Activated CD8-positive, alpha-beta memory T cell treated with anti-CD3 and anti-CD28 coated beads, Interleukin-2, amount 50 U/mL, for 1 hour (primary cell): ENCODE measurements around the gene CDKN2AIP.

Source experiments
- DNase-seq: peaks from one replicate; pipeline ENCODE4 v3.0.0-alpha.2; 2020; ENCODE audit errors: extremely low read depth

Gene CDKN2AIP

GRCh38 chr4:183444214-183445096 is at the start of gene CDKN2AIP:
Gene CDKN2AIP, plus strand, starts transcription at chr4:183444636. Its CDS starts 162 bp downstream, at chr4:183444798.
- peak; percentile 84 for DNase-seq

DNA sequence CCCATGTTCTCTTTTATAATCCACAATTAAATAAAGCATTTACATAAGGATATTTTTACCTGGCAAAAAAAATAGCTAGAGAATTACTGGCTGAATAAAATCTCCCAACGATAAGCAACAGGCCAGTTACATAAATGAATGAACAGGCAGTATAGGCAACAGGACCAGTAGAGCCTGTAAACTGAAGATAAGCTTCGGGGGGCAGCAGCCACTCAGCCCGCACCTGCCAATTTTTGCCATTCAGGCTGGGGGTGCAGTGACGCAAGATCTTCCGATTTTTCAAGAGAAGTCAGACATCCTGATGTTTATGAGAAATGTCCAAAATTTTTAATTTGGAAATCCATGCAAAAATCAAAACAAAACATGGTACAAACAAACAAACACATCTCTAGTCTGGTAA is 49.0 kb upstream of the CDKN2AIP start:
- no peak for DNase-seq

- no peak for DNase-seq
Observed at GRCh38 chr4:183396227-183396637, 48.2 kb upstream of the CDKN2AIP start.

GRCh38 chr4:183397741-183398297 is 46.6 kb upstream of the CDKN2AIP start:
- DNase-seq: no peak

GRCh38 chr4:183398298-183399125 is 45.9 kb upstream of the CDKN2AIP start:
- no peak for DNase-seq

DNA sequence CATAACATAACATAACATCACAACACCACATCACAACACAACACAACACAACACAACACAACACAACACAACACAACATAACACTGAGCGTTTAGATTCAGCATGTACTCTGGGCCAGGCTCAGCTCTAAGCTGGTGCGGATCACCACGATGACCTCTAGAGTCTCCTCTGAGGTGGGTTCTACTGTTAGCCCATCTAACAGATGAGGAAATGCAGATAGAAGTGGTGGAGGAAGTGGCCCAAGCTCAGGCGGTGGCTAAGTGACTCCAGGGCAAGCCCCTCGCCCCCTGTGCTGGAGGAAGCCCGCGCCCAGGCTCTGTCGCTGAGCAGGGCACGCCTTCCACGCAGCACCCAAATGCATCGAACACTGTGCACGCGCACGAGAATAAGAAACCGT is 45.3 kb upstream of the CDKN2AIP start:
- no peak for DNase-seq

GRCh38 chr4:183399616-183400015 is 44.8 kb upstream of the CDKN2AIP start:
- DNase-seq: no peak

GRCh38 chr4:183400035-183400434 is 44.4 kb upstream of the CDKN2AIP start:
- DNase-seq: no peak

DNA sequence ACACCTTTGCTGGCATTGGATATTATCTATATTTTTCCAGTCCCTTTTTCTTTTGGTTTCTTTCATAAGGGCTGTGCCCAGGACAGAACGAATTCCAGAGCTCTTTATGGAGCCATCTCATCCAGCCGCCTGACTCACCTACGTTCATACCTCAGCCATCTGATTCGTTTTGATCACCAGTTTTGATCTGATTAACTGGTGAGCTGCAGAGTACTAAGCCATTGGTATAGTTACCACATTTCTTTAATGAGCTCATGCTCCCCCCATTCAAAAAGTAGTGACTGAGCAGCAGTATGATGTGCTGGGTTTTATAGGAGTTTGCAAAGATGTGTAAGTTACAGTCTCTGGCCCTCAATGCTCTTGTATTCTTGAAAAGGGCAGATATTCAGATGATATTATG is 43.0 kb upstream of the CDKN2AIP start:
- no peak for DNase-seq

DNA sequence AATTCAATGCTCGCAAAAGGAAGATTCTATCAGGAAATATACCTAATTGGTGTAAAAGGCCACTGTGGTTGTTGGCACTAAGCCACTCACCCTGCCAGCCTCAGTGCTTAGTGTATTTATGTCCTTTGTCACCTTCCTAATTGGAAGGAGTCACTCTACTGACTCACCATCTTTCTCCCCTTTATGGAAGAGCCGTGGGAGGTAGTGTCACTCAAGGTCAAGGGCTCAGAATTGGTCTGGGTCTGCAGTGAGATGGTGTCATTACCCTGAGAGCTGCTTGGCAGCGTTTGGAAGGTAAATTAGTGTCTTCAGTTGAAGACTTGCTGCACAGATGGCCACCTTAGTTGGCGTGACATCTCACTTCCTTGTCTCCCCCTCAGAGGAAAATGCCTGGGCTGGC is 41.7 kb upstream of the CDKN2AIP start:
- DNase-seq: no peak

GRCh38 chr4:183403486-183403885 is 41.0 kb upstream of the CDKN2AIP start:
- DNase-seq: no peak

- no peak for DNase-seq
Observed at GRCh38 chr4:183403961-183404360, 40.5 kb upstream of the CDKN2AIP start.

GRCh38 chr4:183405303-183405702 is 39.1 kb upstream of the CDKN2AIP start:
- no peak for DNase-seq

DNA sequence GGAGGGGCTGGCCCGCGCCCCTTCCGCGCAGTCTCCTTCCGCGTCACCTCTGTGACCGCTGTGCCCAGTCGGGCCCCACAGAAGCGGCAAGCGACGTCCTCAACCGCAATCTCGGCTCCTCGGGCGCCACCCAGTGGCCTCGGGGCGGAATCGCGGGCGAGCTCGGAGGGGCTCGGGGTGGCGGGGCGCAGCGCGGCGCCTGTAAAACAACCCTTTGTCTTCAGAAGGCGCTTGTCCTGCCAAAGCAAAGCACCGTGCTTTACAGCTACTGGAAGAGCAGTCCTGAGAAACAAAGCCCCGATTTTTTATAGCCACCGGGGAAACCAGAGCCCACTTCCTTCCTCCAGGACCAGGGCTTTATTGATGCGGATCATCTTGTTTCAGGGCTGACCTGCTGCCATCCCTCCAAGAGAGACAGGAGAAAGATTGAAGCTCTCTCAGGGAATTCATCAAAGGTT is 37.3 kb upstream of the CDKN2AIP start:
- DNase-seq: peak; percentile 60

DNA sequence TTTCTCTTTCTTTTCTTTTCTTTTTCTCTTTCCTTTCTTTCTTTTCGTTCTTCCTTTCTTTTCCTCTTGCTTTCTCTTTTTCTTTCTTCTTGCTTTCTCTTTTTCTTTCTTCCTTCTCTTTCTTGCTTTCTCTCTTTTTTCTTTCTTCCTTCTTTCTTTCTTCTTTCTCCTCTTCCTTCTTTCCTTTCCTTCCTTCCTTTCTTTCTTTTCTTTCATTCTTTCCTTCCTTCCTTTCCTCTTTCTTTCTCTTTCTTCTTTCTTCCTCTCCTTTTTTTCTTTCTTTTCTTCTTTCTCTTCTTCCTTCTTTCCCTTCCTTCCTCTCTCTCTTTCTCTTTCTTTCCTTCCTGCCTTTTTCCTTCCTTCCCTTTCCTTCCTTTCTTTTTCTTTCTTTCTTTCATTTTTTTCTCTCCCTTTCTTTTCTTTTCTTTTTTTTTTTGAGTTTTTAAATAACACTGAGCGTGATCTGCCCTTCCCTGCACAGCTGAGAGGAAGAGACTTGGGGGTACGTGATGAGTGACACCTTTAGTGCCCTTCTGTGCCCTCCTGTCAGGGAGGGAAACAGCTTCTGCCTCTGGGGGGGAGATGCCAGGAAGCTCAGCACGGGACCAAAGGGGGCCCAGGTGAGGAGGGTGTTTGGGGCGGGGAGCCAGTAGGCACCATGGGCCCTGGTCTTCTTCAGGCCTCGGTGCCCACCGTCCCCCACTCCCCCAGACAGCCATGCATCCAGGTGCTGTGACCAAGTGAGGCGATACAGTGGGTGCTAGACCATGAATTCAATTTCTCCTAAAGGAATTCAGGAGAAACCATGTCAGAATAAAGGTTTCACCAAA is 36.6 kb upstream of the CDKN2AIP start:
- no peak for DNase-seq

DNA sequence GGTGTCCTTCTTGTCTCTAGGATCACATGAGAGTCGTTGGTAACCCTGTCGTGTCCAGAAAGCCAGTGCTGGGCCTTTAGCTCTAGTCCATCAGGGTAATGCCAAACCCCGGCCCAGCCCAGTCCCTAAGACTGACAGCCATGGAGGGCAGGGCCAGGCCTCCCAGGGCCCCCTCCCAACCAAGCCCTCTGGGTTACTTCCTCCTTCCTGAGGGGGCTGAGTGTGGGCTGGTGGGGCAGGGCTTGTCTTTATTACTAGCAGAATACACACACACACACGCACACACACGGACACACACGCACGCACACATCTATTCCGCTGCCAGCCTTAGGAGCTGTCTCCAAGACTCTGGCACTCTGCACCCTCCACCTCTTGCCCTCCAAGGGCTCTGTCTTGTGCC is 35.6 kb upstream of the CDKN2AIP start:
- DNase-seq: no peak

GRCh38 chr4:183409483-183409882 is 35.0 kb upstream of the CDKN2AIP start:
- DNase-seq: no peak

- no peak for DNase-seq
Observed at GRCh38 chr4:183409934-183410333, 34.5 kb upstream of the CDKN2AIP start.

- no peak for DNase-seq
Observed at GRCh38 chr4:183411291-183411861, 33.1 kb upstream of the CDKN2AIP start.

GRCh38 chr4:183412821-183413220 is 31.6 kb upstream of the CDKN2AIP start:
- DNase-seq: no peak
